ENCODE measurements around the gene VPREB3. TPM values are rescaled to one million over a fixed set of nuclear protein-coding genes. Genes with fewer than 3 reads are reported as not detected.

The VPREB3 gene
- total RNA-seq, 1 experiment from 2014 or later, result not detected

GRCh38 chr22:23778577-23778900 lies 24.3 kb upstream of the VPREB3 start:
- peaks cover 13% of the 10 kb centered on the region for H3K36me3 Mint-ChIP-seq (ENCODE audit: insufficient read depth, unreplicated experiment)
- no peak overlapping the region for H3K4me3 Mint-ChIP-seq (ENCODE audit: unreplicated experiment)
- intact Hi-C loops (cut with micrococcal nuclease; ENCODE audit: unreplicated experiment), result no loop called here
- H3K9me3 Mint-ChIP-seq (ENCODE audit: unreplicated experiment), result no peaks in the 10 kb centered on the region
- no peaks in the 10 kb centered on the region for H3K27me3 ChIP-seq (replicated peaks; ENCODE audit: control insufficient read depth, insufficient read depth, low read length)
- no peak overlapping the region for H3K4me3 ChIP-seq (ENCODE audit: low read depth, low read length)
- ChIA-PET POLR2A (interaction anchor here (1.1 kb wide), 1 partner anchor 79 kb away, joined by 4 read pairs; the partner anchor contains the start of gene SLC2A11), CTCF (interaction anchor here (0.6 to 1.0 kb wide), 2 partner anchors 11 to 79 kb away, joined by 3 to 6 read pairs; partner anchors contain the start of genes CHCHD10 and SLC2A11)
- H3K36me3 ChIP-seq (ENCODE audit: control insufficient read depth, insufficient read depth, low read length), result no peaks in the 10 kb centered on the region
- BruUV-seq (replicated peaks), result no TSS peak
- peaks cover 30% of the 10 kb centered on the region for H3K4me1 ChIP-seq
- H3K9me3 ChIP-seq, result no peaks in the 10 kb centered on the region
- no peak for DNase-seq
- no peaks in the 10 kb centered on the region for H3K27me3 Mint-ChIP-seq (ENCODE audit: insufficient read depth, unreplicated experiment)
- H3K4me1 Mint-ChIP-seq (ENCODE audit: low read depth, unreplicated experiment), result peaks cover 20% of the 10 kb centered on the region
- H3K27ac Mint-ChIP-seq (ENCODE audit: unreplicated experiment), result no peak overlapping the region
- no peak for TF ChIP-seq CTCF (IDR thresholded peaks at IDR 0.05; ENCODE audit: insufficient read depth in 1 of 2, low read depth in 1 of 2, low read length in 1 of 2, severe bottlenecking in 1 of 2, unreplicated experiment in 1 of 2)

- Mint-ChIP-seq H3K27ac (ENCODE audit: unreplicated experiment) (no peak overlapping the region), H3K4me1 (ENCODE audit: low read depth, unreplicated experiment) (peaks cover 26% of the 10 kb centered on the region), H3K27me3 (ENCODE audit: insufficient read depth, unreplicated experiment) (no peaks in the 10 kb centered on the region), H3K36me3 (ENCODE audit: insufficient read depth, unreplicated experiment) (peaks cover 13% of the 10 kb centered on the region), H3K4me3 (ENCODE audit: unreplicated experiment) (no peak overlapping the region), H3K9me3 (ENCODE audit: unreplicated experiment) (no peaks in the 10 kb centered on the region)
- BruUV-seq (replicated peaks), result no TSS peak
- ChIA-PET CTCF (interaction anchor here (1.0 to 1.5 kb wide), 2 partner anchors 11 to 72 kb away, joined by 3 to 5 read pairs; partner anchors contain the start of gene CHCHD10), POLR2A (interaction anchor here (1.1 kb wide), 1 partner anchor 80 kb away, joined by 4 read pairs; the partner anchor contains the start of gene SLC2A11)
- no peaks in the 10 kb centered on the region for H3K9me3 ChIP-seq
- no peaks in the 10 kb centered on the region for H3K36me3 ChIP-seq (ENCODE audit: control insufficient read depth, insufficient read depth, low read length)
- intact Hi-C loops (cut with micrococcal nuclease; ENCODE audit: unreplicated experiment), result no loop called here
- DNase-seq, result no peak
- no peak overlapping the region for H3K4me3 ChIP-seq (ENCODE audit: low read depth, low read length)
- H3K27me3 ChIP-seq (replicated peaks; ENCODE audit: control insufficient read depth, insufficient read depth, low read length), result no peaks in the 10 kb centered on the region
- no peak for TF ChIP-seq CTCF (IDR thresholded peaks at IDR 0.05; ENCODE audit: insufficient read depth in 1 of 2, low read depth in 1 of 2, low read length in 1 of 2, severe bottlenecking in 1 of 2, unreplicated experiment in 1 of 2)
- peaks cover 34% of the 10 kb centered on the region for H3K4me1 ChIP-seq
These were observed 23.8 kb upstream of the VPREB3 start for GRCh38 chr22:23777776-23778576.

GRCh38 chr22:23775779-23776375 lies 21.7 kb upstream of the VPREB3 start:
- no peak for DNase-seq
- ChIA-PET CTCF (interaction anchor here (0.6 kb wide), 1 partner anchor 70 kb away, joined by 3 read pairs; no protein-coding TSS in a partner anchor), POLR2A (interaction anchor here (0.9 kb wide), 1 partner anchor 25 kb away, joined by 4 read pairs; the partner anchor contains the start of gene ZNF70)
- intact Hi-C loops (cut with micrococcal nuclease; ENCODE audit: unreplicated experiment), result no loop called here
- no peak for TF ChIP-seq CTCF (IDR thresholded peaks at IDR 0.05; ENCODE audit: insufficient read depth in 1 of 2, low read depth in 1 of 2, low read length in 1 of 2, severe bottlenecking in 1 of 2, unreplicated experiment in 1 of 2)
- H3K36me3 ChIP-seq (ENCODE audit: control insufficient read depth, insufficient read depth, low read length), result no peaks in the 10 kb centered on the region
- Mint-ChIP-seq H3K9me3 (ENCODE audit: unreplicated experiment) (no peaks in the 10 kb centered on the region), H3K4me1 (ENCODE audit: low read depth, unreplicated experiment) (peaks cover 18% of the 10 kb centered on the region), H3K27me3 (ENCODE audit: insufficient read depth, unreplicated experiment) (no peaks in the 10 kb centered on the region), H3K36me3 (ENCODE audit: insufficient read depth, unreplicated experiment) (peaks cover 9% of the 10 kb centered on the region), H3K4me3 (ENCODE audit: unreplicated experiment) (no peak overlapping the region), H3K27ac (ENCODE audit: unreplicated experiment) (no peak overlapping the region)
- no peaks in the 10 kb centered on the region for H3K27me3 ChIP-seq (replicated peaks; ENCODE audit: control insufficient read depth, insufficient read depth, low read length)
- peaks cover 38% of the 10 kb centered on the region for H3K4me1 ChIP-seq
- BruUV-seq (replicated peaks), result no TSS peak
- H3K9me3 ChIP-seq, result no peaks in the 10 kb centered on the region
- H3K4me3 ChIP-seq (ENCODE audit: low read depth, low read length), result no peak overlapping the region
